Stimulated activated CD8-positive, alpha-beta memory T cell treated with anti-CD3 and anti-CD28 coated beads, Interleukin-12 subunit alpha, Interleukin-12 subunit beta, amount 100 ng/mL, for 1 hour (primary cell): ENCODE measurements around the gene GLRA2.

Source experiments
- DNase-seq: peaks from one replicate; pipeline ENCODE4 v3.0.0-alpha.2; 2020; ENCODE audit warnings: low read depth

The GLRA2 gene

DNA sequence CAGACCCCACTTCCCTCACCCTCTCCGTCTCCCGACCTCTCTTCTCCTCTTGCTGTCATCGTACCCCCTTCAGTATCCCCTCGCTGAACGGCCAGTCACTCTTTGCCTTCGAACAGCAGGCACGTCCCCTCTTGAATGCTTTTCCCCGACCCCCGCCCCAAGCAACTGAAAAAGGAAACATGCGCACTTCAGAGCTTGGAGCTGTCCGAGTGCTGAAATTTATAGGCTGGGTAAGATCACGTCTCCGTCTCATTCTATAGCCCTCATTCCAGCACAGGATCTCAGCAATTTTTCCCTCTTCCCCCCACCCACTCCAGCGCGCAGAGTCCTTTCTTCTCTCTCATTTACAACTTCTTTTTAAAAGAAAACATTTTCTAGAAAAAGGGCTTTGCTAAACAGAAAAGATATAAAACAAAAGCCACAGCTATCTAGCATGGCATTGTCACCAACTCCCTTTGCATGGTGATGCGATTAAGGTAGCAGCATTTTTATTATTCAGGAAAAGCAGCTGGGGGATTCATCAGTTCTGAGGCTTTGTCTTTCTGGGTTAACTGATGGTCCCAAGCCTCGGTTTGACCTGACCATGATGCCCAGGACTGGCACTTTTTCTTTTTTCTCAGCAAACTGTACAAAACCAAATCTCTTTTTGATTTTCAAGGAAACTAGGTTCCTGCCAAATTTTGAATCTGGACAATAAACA, at the start of gene GLRA2:
TSS of gene GLRA2 (plus strand) at position 247 of the 700 bp plus-strand sequence. CDS start 522 bp downstream, outside the sequence.
- no peak for DNase-seq

DNA sequence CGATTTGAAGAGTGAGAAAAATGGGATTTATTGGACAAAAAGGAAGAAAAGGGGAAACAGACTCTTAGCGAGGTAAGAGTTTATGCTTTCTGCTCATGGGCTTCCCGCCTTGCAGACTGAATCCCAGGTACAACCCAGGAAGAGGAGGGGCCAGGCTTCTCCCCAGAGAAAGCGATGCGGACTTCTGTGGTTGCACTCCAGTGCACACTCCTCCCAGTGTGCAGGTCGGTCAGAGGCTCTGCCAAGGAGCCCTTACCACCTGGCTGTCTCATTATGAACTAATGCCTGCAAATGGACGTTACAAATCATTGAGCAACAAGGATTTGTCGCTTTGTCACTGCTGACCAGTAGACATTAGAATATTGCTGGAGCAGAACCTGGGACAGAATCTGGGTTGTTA, 39.9 kb upstream of the GLRA2 start:
- no peak for DNase-seq

DNA sequence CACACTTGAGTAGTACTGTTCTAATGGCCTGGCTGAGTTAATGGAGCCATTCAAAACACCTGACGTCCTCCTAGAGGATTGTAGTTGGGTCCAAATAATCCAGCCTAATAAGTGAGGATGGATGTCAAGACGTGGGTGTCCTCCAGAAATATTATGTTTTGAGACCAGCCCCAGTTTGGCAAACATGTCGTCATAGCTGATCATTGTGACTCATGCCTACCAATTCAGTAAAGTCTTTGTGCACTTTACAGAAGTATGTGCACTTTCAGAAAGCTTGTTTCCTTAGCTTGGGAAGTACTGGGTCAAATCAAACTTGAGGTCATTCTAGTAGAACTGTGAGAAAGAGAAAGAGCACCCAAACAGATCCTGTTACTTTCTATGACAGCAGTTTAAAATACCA, 37.6 kb upstream of the GLRA2 start:
- DNase-seq: no peak

DNA sequence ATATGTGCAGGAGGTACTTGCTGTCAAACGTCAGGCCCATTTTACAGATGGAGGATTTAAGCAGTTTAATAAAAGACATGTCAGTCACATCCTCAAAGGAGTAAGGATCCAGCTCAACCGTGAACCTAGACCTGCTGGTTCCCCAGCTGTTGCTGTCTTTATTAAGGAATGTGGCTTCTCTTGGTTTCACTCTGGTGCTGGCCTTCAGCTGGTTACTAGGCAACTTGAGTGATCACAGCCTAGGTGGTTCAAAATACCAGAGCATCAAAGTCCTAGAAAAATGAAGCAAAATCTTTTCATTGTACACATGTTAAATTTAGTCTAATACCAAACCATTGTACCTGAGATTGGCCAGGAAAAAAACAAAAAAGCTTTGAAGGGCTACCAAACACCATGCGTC, 32.7 kb upstream of the GLRA2 start:
- DNase-seq: no peak

GRCh38 chrX:14497184-14497666, 32.1 kb upstream of the GLRA2 start:
- DNase-seq: no peak

DNA sequence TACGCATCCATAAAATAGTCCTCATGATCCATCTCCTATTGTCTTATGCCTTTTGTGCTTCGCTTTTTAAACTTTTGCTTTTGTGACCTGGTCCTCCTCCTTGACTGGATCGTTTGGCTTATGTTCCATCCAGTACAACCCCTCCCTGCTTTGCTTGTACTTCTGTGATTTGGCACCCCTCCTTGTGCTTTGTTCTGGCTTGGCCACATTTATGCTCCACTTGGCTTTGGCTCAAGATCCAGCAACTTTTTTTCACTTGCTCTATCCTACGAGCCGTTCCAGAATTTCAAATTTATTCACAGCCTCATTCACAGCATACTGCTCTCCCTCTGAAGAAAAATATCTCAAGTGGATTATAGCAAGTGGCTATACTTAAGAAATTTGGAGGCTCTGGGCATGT, 28.0 kb upstream of the GLRA2 start:
- no peak for DNase-seq

- DNase-seq: no peak
These were observed 24.3 kb upstream of the GLRA2 start for GRCh38 chrX:14504960-14505538.

DNA sequence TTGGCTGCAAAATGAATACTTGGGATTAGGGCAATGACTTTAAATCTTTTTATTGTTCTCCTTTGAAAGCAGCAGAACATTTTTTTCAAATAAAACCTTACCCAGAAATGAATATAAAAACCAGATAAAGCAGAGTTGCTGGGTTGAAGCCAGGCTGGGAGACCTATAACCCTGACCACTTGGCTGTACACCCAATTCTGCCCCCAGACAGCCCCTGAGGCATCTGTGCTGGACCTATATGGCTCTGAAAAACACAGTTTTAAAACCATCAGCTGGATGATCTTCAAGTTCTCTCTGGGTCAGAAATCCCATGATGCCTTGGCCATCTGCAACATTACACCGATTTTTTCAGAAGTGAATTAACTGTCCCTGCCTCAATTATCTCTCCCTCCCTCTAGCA, 23.7 kb upstream of the GLRA2 start:
- DNase-seq: no peak

DNA sequence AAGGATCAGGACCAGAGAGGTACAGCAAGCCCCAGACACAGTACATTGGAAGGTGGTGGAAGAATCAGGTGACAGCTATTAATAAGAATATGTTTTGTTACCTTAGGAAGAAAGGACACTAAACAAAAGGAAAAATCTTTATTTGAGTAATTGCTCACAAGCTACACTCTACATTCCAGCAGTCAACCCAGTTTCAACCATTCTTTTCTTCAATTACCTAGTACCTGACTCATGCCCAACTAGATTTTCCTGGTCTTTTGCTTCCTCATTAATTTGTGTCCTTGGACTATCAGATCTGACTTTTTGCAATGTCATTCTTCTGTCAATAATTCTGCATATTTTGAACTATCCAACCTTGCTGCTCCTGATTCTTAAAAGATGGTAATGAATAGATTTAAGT, 22.5 kb upstream of the GLRA2 start:
- no peak for DNase-seq

DNA sequence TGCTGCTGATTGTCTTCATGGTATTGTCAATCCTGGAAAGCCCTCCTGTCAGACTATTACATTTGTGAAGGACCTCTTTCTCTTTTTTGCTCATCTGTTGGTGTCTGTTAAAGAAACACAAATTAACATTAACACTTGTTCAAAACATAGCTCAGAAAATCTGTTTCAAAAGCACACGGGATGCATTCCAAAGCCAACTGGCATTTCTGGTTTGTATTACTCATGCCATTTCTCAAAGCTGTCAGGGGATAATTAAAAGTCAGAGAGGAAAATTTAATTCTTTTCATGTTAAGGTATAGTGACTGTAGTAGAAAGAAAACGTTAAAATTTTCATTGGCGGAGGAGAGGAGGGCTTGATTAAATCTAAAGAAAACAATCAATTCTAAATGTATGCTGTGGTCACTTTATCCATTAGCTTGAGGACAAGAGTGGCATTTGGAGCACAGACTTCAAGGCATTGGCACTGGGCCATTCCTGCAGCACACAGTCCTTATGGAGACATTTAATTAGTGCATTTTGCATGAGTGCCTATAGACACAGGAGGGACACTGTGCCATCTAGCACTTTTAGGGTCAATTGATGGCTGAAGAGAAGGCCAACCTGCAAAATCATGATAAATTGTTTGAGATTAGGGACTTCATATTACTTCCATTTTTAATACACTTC, 21.2 kb upstream of the GLRA2 start:
- no peak for DNase-seq

DNA sequence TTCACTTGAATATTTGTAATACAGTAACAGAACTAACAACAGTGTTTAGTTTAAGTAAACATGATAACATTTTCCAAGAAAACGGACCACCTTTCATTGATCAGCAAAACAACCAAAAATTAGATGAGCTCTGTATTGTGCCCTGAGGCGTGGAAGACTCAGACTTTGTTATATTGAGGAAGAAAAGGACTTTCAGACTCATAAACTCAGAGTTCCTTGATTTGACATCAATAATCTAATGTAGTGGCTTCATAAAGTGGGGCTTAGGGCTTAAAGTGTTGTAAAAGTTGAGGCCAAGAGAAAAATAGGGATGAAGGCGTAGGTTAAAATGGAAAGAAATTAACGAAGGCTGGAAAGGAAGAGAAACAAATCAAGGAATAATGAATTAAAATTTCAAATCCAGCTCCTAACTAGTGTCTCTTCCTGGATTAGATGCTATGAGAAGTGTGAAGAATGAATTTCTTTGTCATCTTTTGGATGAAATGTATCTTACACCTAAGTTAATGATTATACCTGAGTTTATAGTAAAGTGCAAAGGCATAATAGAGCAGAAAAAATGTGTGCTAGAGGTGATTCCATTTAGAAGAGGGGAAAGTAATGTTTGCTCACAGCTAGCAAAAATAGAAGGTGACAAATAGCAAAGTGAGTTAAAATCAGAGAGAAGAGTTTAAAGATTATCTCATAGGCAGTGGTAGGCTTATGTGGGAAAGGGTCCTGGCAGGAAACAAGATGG, 19.8 kb upstream of the GLRA2 start:
- DNase-seq: no peak

DNA sequence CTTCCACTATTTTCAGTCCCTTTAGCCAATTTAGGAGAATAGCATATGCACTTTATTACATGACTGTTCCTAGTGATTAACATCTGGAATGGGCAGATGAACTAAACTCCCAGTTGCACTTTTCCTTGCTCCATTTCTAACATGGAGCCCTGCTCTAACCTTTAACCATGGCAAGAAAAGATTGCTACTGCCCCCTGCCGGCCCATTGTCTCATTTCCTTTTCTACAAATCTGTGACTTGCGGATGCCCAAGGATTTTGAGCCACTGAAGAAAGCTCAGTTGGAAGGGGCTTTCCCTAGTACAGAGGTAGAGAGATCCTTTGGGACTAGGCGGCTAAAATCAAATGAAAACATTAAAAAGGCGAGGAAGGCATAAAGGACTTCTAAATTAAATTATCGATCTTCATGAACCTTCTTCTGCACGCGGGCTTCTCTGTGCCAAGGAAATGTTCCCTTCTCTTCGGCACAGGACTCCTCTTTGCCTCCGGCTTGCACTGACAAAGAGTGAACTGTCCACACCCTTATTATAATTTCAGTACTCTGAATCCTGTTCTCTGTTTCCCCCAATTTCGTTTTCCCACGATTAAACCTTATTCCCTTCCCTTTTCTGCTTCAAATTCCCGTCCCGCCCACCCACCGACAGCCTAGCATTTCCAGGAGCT, 577 bp upstream of the GLRA2 start:
- peak; percentile 1 for DNase-seq

GRCh38 chrX:14533867-14534266, 4.5 kb downstream of the GLRA2 start:
- DNase-seq: no peak

DNA sequence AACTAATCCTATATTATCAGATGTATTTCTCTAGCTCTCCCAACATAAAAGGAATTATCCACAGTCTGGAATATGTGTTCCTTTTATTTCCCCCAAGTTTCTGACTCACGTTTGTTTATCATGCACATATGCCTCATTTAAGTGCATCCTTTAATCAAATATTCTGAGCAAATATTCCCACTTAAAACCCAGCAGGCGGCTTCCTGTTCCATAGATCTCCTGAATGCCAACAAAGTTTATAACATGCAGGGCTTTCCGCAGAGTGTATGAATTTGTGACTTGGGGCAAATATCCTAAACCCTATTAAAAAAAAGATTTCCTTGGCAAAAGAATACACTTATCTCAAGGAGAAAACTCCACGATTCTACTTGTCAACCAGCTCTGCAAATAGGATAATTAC, 16.9 kb downstream of the GLRA2 start:
- DNase-seq: no peak

DNA sequence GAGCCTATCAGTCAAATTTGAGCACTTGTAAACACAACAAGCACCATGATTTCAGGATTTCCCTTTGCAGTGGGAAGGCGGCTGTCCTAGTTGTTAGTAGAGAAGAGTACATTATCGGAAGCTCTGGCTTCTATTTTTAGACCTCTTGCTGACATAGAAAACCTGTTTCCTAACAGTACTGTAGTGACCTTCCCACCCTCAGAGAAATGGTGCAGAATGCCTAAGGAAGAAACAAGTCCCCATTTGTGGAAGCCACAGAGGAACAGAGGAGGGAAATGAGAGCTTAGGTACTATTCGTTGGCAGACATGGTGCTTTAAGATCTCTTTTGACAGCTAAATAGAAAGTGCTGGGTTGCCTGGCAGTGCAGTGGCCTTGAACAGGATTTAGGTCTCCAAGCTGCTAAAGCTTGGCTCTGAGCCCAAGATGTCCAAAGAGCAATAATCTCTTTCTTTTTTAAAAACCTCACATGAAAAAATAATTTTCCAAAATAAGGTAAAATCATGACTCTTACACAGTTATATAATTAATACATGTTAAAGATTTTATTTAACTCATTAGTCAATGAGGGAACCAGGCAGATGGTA, 24.9 kb downstream of the GLRA2 start:
- DNase-seq: no peak

DNA sequence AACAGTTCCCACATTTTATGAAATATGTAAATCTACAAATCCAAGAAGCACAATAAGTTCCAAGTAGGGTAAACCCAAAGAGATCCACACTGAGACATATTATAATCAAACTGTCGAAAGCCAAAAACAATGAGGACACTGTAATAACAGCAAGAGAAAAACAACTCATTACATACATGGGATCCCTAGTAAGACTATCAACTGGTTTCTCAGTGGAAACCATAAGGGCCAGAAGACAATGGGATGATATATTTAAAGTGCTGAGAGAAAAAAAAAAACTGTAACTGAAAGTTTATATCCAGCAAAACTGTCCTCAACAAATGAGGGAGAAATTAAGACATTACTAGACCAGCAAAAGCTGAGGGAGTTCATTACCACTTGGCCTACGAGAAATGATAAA, 34.7 kb downstream of the GLRA2 start:
- DNase-seq: no peak

DNA sequence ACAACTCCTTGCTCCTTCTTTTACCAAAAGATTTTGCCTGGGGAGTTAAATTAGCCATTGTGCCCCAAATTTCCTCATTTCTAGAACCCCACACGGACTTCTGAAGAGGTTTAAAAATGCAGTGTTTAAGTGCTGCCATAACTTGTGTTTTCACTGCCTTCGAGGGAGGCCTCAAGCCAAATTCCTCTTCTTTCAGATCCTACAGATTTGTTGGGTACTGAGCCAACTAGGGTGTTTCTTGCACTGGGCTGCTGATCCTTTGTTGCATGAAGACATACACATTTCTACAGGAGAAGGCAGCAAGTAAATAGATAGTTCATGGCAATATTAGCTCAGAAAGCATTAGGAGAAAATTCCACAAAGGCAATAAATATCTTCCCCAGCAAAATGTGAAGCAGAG, 43.8 kb downstream of the GLRA2 start:
- no peak for DNase-seq

DNA sequence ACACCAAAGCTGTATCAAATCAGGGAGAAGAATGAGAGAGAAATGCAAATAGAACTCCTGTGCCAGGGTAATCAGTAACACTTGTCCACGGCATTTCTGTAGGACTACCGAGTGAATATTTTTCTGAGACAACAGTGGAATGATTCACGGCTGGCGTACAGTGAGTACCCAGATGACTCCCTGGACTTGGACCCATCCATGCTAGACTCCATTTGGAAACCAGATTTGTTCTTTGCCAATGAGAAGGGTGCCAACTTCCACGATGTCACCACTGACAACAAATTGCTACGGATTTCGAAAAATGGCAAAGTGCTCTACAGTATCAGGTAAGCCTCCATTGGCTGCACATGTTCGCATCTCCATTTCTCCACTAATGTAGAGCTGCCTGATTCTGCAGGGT, 51.7 kb downstream of the GLRA2 start:
- DNase-seq: no peak

DNA sequence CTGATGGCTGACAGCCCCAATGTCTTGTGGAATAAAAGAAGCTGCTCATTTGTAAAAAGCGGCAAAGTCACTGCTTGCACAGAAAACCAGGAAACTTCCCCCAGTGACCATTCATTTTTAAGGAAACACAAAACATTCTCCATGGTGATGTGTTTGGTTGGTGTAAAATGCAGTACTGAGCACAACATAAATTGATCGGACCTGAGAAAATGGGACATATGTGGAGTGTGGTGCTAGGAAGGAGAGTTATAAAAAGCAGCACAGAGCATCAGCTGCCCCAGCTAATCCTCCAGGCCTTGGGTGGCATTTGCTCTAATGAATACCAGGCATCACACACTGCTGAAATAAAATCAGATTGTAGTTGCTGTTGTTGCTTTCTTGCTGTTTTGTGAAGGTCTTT, 55.2 kb downstream of the GLRA2 start:
- DNase-seq: no peak

- no peak for DNase-seq
These were observed 60.9 kb downstream of the GLRA2 start for GRCh38 chrX:14590216-14590615.

DNA sequence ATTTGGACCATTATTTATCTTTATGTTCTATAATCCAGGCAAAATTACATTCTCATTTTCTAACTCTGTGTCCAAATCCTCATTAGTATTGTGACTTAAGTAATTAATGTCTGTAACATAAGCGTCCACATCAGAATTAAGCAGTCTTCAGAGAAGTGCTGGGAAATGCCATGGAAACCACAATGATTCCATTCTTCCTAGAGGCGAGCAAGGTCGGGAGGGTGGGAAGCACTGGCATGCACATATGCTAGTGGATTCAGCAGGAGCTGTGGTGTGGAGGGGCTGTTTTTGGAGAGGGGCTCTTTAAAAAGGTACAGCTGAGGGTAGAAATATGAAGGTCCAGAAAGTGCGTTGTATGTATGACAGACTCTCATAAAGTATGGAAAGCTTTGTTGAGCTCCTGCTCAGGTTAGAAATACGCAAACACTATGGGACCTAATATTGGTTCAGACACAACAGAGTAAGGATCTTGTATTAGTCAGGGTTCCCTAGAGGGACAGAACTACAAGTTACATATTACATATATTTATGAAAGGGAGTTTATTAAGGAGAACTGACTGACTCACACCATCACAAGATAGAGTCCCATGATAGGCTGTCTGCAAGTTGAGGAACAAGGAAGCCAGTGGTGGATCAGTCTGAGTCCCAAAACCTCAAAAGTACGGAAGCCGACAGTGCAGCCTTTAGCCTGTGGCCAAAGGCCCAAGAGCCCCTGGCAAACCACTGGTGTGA, 61.5 kb downstream of the GLRA2 start:
- DNase-seq: no peak
